Osteoblast (primary cell): ENCODE data around the gene CCDC154. TPM values are rescaled to one million over a fixed set of nuclear protein-coding genes. Genes with fewer than 3 reads are reported as not detected.
"Not testable (repeated sequence)": the region's sequence is repeated elsewhere in the genome, so short reads cannot be mapped to it uniquely, and the experiment has no call there.

Experiments
- DNase-seq: peaks from one replicate; pipeline ENCODE4 v3.0.0; 2011; ENCODE audit warnings: low spot score, mixed read lengths; ENCODE audit not compliant: insufficient read length; ENCODE audit errors: missing footprints
- H2AFZ ChIP-seq: 2 replicates; pipeline ENCODE4 v1.6.0; 2011; ENCODE audit warnings: mild to moderate bottlenecking, low read length
- H3K27ac ChIP-seq: 2 replicates; pipeline ENCODE4 v1.5.1; 2011; ENCODE audit warnings: mild to moderate bottlenecking, low read depth, low read length, moderate library complexity
- H3K27me3 ChIP-seq: 2 replicates; pipeline ENCODE4 v1.6.0; 2012; ENCODE audit warnings: mild to moderate bottlenecking, control low read depth, inconsistent platforms, low read length, moderate library complexity; ENCODE audit not compliant: insufficient read depth
- H3K36me3 ChIP-seq: 2 replicates; pipeline ENCODE4 v1.5.1; 2011; ENCODE audit warnings: mild to moderate bottlenecking, low read length, control low read depth, moderate library complexity; ENCODE audit not compliant: insufficient read depth
- H3K4me1 ChIP-seq: 2 replicates; pipeline ENCODE4 v1.5.1; 2011; ENCODE audit warnings: mild to moderate bottlenecking, low read length, control low read depth, moderate library complexity; ENCODE audit not compliant: insufficient read depth
- H3K4me2 ChIP-seq: 2 replicates; pipeline ENCODE4 v1.6.0; 2011; ENCODE audit warnings: mild to moderate bottlenecking, low read length; ENCODE audit not compliant: insufficient read depth
- H3K4me3 ChIP-seq: fragments of 200-600 bp; sonication (generic); 3 replicates; pipeline ENCODE4 v1.5.1; 2012; ENCODE audit warnings: mild to moderate bottlenecking, low read length, inconsistent platforms; ENCODE audit not compliant: insufficient read depth
- H3K79me2 ChIP-seq: 2 replicates; pipeline ENCODE4 v1.6.0; 2012; ENCODE audit warnings: mild to moderate bottlenecking, low read length, control low read depth, inconsistent platforms; ENCODE audit not compliant: insufficient read depth
- H3K9me3 ChIP-seq: 2 replicates; pipeline ENCODE4 v1.5.1; 2011; ENCODE audit warnings: low read depth, low read length, control low read depth
- H4K20me1 ChIP-seq: 2 replicates; pipeline ENCODE4 v1.6.0; 2012; ENCODE audit warnings: mild to moderate bottlenecking, low read length, control low read depth; ENCODE audit not compliant: insufficient read depth
- CTCF ChIP-seq: IDR thresholded peaks from 2 replicates; pipeline ENCODE4 v1.5.1; 2011; ENCODE audit warnings: mild to moderate bottlenecking, low read depth, low read length, moderate library complexity; ENCODE audit errors: extremely low read depth
- total RNA-seq: library from RNA; depleted of rRNA; stranded (reverse); fragments of >200 nt; gene quantifications from 2 replicates; pipeline ENCODE4 v1.2.3, GENCODE V29; 2012

The CCDC154 gene
- total RNA-seq, 1 donor = 0.36 TPM

- Histone ChIP-seq H3K9me3 (peaks cover 5% of the 10 kb centered on the region), H3K36me3 (no peaks in the 10 kb centered on the region), H3K4me3 (no peak overlapping the region), H3K27me3 (no peaks in the 10 kb centered on the region), H3K4me1 (peaks cover 28% of the 10 kb centered on the region), H2AFZ (no peak overlapping the region), H4K20me1 (peaks cover 4% of the 10 kb centered on the region), H3K27ac (no peak overlapping the region), H3K4me2 (no peak overlapping the region), H3K79me2 (peaks cover 71% of the 10 kb centered on the region)
- TF ChIP-seq CTCF = no peak
- DNase-seq = no peak
Measured at GRCh38 chr16:1472974-1473373, 28.6 kb upstream of the CCDC154 start.

DNA sequence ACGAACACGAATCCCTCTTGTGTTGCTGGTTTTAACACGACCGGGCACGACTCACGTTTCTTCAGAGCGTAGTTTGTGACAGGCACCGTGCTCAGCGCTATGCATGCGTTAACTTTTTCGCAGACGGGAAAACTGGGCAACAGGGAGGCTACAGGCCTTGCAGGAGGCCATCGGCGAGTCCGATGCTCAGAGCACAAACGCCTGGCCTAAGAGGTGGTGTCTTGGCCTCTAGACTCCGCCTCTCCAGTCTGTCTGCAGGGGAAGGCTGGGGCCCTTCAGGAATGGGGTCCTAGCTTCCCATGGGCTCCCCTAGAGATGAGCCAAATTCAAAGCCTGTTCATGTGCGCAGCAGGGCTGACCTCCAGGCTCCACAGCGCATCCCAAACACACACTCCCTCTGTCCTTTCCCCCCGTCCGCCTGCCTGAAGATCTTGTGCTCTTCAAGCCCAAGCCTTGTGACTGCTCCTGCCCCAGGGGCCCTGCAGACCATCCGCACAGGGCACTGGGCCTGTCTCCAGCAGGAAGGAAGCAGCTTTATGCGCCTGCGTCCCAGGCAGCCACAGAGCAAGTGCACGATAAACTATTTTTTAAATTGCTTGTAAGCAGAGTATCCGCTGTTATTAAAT is 27.3 kb upstream of the CCDC154 start:
- H3K27me3 ChIP-seq = no peaks in the 10 kb centered on the region
- peaks cover 11% of the 10 kb centered on the region for H4K20me1 ChIP-seq
- H3K9me3 ChIP-seq = peaks cover 3% of the 10 kb centered on the region
- peaks cover 28% of the 10 kb centered on the region for H3K4me1 ChIP-seq
- no peak overlapping the region for H3K4me2 ChIP-seq
- H3K36me3 ChIP-seq = no peaks in the 10 kb centered on the region
- peak overlapping the region; percentile 76 for H3K27ac ChIP-seq
- no peak for TF ChIP-seq CTCF
- H3K4me3 ChIP-seq = no peak overlapping the region
- H3K79me2 ChIP-seq = peaks cover 83% of the 10 kb centered on the region
- no peak for DNase-seq
- H2AFZ ChIP-seq = no peak overlapping the region

DNA sequence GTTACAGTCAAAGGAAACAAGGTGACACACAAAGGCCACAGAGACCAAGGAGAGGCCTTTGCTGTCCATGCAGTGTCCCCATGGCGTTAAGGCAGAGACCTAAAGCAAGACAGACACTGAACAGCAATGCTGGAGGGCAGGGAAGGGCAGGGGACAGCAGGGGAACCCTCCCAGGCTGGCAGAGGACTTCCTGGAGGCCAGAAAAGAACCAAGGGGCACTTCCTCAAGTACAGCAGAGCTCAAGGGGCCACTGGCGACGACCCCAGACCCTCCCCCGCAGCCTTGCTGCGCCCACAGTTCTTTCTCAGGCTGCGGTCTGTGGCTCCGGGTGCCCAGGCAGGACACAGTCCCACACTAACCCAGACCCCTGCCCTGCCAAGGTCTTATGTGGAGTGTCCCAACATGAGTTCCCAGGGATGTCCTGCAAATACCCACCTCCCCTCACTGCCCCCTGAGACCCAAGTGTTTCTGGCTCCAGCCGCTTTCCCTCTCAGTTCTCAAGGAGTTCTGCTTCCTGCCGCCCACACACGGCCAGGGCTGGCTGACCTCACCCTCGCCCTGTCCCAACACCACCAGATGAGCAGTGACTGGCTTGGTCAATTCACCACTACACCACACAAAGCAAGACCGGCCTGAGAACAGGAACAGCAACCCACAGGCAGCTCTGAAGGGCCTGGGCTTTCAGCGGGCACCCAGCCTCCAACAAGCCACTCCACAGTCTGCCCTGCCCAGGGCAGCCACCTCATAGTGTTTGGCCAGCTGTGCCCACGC is 26.3 kb upstream of the CCDC154 start:
- TF ChIP-seq CTCF = no peak
- Histone ChIP-seq H3K4me2 (peak overlapping the region; percentile 67), H4K20me1 (peaks cover 11% of the 10 kb centered on the region), H3K4me1 (peaks cover 26% of the 10 kb centered on the region), H3K79me2 (peaks cover 93% of the 10 kb centered on the region), H3K27me3 (no peaks in the 10 kb centered on the region), H2AFZ (peak overlapping the region; percentile 59), H3K36me3 (no peaks in the 10 kb centered on the region), H3K27ac (peak overlapping the region; percentile 76), H3K9me3 (peaks cover 3% of the 10 kb centered on the region), H3K4me3 (peak overlapping the region; percentile 48)
- DNase-seq = peak; percentile 99

DNA sequence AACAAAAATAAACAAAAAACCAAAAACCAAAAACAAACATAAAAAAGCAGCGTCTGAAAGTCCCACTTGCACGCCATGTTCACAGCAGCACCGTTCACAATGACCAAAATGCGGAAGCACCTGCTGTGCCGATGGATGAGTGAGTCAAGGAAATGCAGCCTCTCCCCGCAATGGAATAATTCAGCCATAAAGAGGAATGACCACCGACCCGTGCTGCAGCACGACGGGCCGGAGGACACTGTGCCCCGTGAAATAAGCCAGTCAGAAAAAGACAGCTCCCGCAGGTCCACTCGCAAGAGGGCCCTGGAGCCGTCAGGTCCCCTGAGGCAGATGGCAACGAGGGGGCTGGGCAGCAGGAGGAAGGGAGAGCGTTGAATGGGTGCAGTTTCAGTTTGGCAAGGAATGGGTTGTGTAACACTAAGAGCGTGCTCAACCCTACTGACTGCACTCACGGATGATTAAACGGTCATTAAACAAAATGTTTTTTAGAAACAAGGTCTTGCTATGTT is 25.4 kb upstream of the CCDC154 start:
- no peak for DNase-seq
- peaks cover 94% of the 10 kb centered on the region for H3K79me2 ChIP-seq

DNA sequence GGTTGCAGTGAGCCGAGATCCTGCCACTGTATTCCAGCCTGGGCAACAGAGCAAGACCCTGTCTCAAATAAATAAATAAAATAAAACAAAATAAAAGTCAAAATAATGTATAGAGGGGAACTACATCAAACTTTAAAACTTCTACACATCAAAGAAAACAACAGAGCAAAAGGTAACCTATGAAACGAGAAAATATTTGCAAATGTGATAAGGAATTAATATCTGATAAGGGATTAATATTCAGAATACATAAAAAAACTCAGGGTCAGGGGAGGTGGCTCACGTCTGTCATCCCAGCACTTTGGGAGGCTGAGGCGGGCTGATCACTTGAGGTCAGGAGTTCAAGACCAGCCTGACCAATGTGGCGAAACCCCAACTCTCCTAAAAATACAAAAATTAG is 24.8 kb upstream of the CCDC154 start:
- Histone ChIP-seq H3K79me2 (peaks cover 94% of the 10 kb centered on the region), H3K4me1 (peaks cover 19% of the 10 kb centered on the region), H4K20me1 (peaks cover 11% of the 10 kb centered on the region)
- not testable (repeated sequence) for H3K27ac ChIP-seq, H3K4me2 ChIP-seq, H3K4me3 ChIP-seq, H3K27me3 ChIP-seq, DNase-seq, H3K9me3 ChIP-seq, H3K36me3 ChIP-seq, H2AFZ ChIP-seq

More for the DNA sequence above, 25.4 kb upstream of the CCDC154 start:
- H3K4me1 ChIP-seq = peaks cover 21% of the 10 kb centered on the region
- no peak overlapping the region for H2AFZ ChIP-seq
- H3K27me3 ChIP-seq = no peaks in the 10 kb centered on the region
- no peak overlapping the region for H3K27ac ChIP-seq
- peaks cover 11% of the 10 kb centered on the region for H4K20me1 ChIP-seq
- no peak overlapping the region for H3K4me3 ChIP-seq
- no peaks in the 10 kb centered on the region for H3K36me3 ChIP-seq
- H3K9me3 ChIP-seq = peaks cover 3% of the 10 kb centered on the region
- H3K4me2 ChIP-seq = no peak overlapping the region
- no peak for TF ChIP-seq CTCF
